Hepatocyte (in vitro differentiated cells): Measurements from ENCODE around the gene NKPD1. TPM values are rescaled to one million over a fixed set of nuclear protein-coding genes. Genes with fewer than 3 reads are reported as not detected.

Source experiments
- DNase-seq: peaks from one replicate; pipeline ENCODE4 v3.0.0-alpha.2; 2016; ENCODE audit warnings: low spot score
- H2AFZ ChIP-seq: fragments of 200-600 bp; sonication (generic); 2 replicates; pipeline ENCODE4 v1.6.0; 2016; ENCODE audit warnings: antibody characterized with exemption, mild to moderate bottlenecking
- H3K27ac ChIP-seq: fragments of 200-600 bp; sonication (generic); 2 replicates; pipeline ENCODE4 v1.5.1; 2016; ENCODE audit warnings: mild to moderate bottlenecking
- H3K27me3 ChIP-seq: fragments of 200-600 bp; sonication (generic); 2 replicates; pipeline ENCODE4 v1.6.1; 2016
- H3K36me3 ChIP-seq: fragments of 200-600 bp; sonication (generic); replicated peaks from 2 replicates; pipeline ENCODE4 v1.5.1; 2016; ENCODE audit warnings: low read depth; ENCODE audit not compliant: insufficient read depth
- H3K4me1 ChIP-seq: fragments of 200-600 bp; sonication (generic); 2 replicates; pipeline ENCODE4 v1.5.1; 2016; ENCODE audit warnings: mild to moderate bottlenecking, moderate library complexity; ENCODE audit not compliant: insufficient read depth
- H3K4me2 ChIP-seq: fragments of 200-600 bp; sonication (generic); 2 replicates; pipeline ENCODE4 v1.6.0; 2016
- H3K4me3 ChIP-seq: fragments of 200-600 bp; sonication (generic); 2 replicates; pipeline ENCODE4 v1.5.1; 2016; ENCODE audit warnings: mild to moderate bottlenecking
- H3K79me2 ChIP-seq: fragments of 200-600 bp; sonication (generic); 2 replicates; pipeline ENCODE4 v1.6.0; 2017; ENCODE audit warnings: mild to moderate bottlenecking
- H3K9me2 ChIP-seq: fragments of 200-600 bp; sonication (generic); replicated peaks from 2 replicates; pipeline ENCODE4 v1.6.0; 2017; ENCODE audit warnings: mild to moderate bottlenecking; ENCODE audit not compliant: insufficient read depth
- H3K9me3 ChIP-seq: fragments of 200-600 bp; sonication (generic); 2 replicates; pipeline ENCODE4 v1.5.1; 2016; ENCODE audit warnings: low read depth, mild to moderate bottlenecking
- H4K20me1 ChIP-seq: fragments of 200-600 bp; sonication (generic); 2 replicates; pipeline ENCODE4 v1.6.0; 2016; ENCODE audit warnings: mild to moderate bottlenecking; ENCODE audit not compliant: insufficient read depth, poor library complexity, severe bottlenecking
- EZH2 ChIP-seq: fragments of 200-600 bp; sonication (generic); IDR thresholded peaks from 2 replicates; pipeline ENCODE4 v1.6.1; 2016; ENCODE audit warnings: antibody characterized with exemption, mild to moderate bottlenecking, borderline replicate concordance
- EZH2phosphoT487 ChIP-seq: fragments of 200-600 bp; sonication (generic); IDR thresholded peaks from one replicate; pipeline ENCODE4 v1.6.1; 2018; ENCODE audit warnings: antibody characterized with exemption, mild to moderate bottlenecking, low read depth, moderate library complexity; ENCODE audit not compliant: unreplicated experiment, severe bottlenecking
- WGBS: methylation state at CpG from one replicate; pipeline ENCODE4 v1.1.6; 2016; ENCODE audit warnings: low lambda C conversion rate; ENCODE audit errors: missing lambda C conversion rate; 5-methylcytosine and 5-hydroxymethylcytosine counted together
- polyA plus RNA-seq: library from polyadenylated mRNA; unstranded; fragments of >200 nt; fragmentation: Nextera tagmentation; extraction: Ambion mirVana; gene quantifications from 2 replicates; pipeline ENCODE4 v1.2.1, GENCODE V29; 2016
- total RNA-seq: library from RNA; depleted of rRNA; stranded (reverse); fragments of >200 nt; gene quantifications from 2 replicates; pipeline ENCODE4 v1.2.3, GENCODE V29; 2014
- TF ChIP-seq, protein P1 (sequence below): fragments of 200-600 bp; sonication (generic); IDR thresholded peaks from 2 replicates; pipeline ENCODE4 v1.5.1; 2016; ENCODE audit warnings: antibody characterized with exemption, mild to moderate bottlenecking; ENCODE audit not compliant: poor library complexity

The NKPD1 gene, protein sequence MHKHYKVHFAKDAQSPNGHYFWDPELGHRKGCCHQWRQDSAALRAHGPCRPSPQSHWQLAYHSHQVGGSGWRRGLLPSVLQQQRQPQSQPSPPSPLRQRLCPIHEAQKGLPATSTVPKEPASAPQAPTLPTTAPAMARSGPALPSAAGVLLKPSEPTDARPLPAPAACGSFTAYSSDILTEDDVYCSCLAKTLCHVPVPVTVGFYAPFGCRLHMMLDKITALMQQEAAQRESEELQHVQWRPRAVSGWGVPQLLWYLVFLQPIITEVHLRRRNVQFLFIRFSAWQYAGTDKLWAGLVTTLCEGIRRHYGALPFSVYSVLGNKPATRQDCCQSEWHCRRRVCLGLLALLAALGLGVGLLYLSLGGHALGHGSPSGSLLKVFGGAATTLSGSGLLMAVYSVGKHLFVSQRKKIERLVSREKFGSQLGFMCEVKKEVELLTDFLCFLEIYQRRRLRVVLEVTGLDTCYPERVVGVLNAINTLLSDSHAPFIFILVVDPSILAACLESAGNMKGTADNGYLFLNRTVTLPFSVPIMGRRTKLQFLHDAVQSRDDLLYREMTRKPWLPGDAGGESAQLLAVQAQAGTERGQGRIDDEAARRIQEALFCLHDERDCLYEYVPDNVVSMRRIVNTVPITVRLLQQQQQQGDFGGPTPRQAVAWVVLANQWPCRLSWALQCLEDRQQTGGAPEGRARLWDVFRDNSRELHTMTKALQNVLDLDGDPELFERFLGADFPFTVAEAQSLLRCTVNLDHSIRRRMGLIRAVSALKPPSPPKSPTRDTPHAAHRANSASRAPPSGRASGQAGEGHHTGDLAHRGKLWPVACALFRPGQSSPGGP
- total RNA-seq (0.08 and 0.27 TPM in 2 replicates), polyA plus RNA-seq (0.50 and 0.60 TPM in 2 replicates)

DNA sequence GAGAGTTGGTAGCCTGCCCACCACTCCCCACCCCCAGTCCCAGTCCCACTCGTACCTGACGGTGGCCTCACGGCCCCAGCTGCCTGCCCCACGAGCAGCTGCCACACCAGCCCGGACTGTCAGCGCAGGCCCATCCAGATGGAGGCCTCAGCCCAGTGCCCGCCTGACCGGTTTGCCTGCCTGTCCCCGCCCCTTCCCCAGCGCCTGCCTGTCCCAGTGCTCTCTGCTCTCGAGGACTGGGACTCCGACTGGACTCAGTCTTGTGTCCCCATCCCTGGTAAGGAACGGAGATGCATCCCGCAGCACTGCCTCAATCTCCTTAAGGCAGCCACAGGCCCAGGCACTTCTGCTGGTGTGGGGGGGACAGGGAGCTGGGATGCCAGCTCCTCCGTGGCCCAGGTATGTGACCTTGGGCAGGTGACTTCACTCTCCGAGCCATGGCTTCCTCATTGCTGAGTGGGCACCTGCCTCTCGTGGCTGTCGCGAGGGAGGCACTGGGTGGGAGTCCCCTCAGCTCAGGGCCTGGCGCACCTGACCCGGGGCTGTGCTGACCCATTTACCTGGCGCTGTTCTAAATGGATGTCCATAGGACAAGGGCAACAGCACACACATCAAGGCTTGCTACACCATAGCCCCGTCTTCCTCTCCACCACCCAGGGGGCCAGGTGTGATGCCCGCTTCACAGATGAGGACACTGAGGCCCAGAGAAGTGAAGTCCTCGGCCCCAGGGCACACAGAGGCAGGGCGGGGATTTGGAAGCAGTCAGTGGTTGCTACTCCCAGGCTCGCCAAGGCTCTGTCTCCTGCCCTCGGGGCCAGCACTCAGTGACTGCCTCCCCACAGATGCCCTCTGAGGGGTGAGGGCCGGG lies at the start of gene NKPD1:
Gene NKPD1 (minus strand): TSS at position 113 of the 868 bp plus-strand sequence. CDS start 832 bp downstream, outside the sequence.
- Histone ChIP-seq H3K36me3 (no peaks in the 10 kb centered on the region), H3K27me3 (no peaks in the 10 kb centered on the region), H2AFZ (no peak within 1 kb of the TSS), H4K20me1 (no peaks in the 10 kb centered on the region), H3K4me2 (no peak within 1 kb of the TSS), H3K4me1 (peaks cover 9% of the 10 kb centered on the region), H3K27ac (no peak within 1 kb of the TSS), H3K79me2 (no peaks in the 10 kb centered on the region), H3K9me2 (no peaks in the 10 kb centered on the region), H3K9me3 (no peaks in the 10 kb centered on the region), H3K4me3 (no peak within 1 kb of the TSS)
- 51% methylated on average over 28 of the region's 29 CpGs for WGBS
- peak; percentile 76 for DNase-seq
- no peak for TF ChIP-seq EZH2
- TF ChIP-seq, protein P1, sequence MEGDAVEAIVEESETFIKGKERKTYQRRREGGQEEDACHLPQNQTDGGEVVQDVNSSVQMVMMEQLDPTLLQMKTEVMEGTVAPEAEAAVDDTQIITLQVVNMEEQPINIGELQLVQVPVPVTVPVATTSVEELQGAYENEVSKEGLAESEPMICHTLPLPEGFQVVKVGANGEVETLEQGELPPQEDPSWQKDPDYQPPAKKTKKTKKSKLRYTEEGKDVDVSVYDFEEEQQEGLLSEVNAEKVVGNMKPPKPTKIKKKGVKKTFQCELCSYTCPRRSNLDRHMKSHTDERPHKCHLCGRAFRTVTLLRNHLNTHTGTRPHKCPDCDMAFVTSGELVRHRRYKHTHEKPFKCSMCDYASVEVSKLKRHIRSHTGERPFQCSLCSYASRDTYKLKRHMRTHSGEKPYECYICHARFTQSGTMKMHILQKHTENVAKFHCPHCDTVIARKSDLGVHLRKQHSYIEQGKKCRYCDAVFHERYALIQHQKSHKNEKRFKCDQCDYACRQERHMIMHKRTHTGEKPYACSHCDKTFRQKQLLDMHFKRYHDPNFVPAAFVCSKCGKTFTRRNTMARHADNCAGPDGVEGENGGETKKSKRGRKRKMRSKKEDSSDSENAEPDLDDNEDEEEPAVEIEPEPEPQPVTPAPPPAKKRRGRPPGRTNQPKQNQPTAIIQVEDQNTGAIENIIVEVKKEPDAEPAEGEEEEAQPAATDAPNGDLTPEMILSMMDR: no peak
- no peak for TF ChIP-seq EZH2phosphoT487

DNA sequence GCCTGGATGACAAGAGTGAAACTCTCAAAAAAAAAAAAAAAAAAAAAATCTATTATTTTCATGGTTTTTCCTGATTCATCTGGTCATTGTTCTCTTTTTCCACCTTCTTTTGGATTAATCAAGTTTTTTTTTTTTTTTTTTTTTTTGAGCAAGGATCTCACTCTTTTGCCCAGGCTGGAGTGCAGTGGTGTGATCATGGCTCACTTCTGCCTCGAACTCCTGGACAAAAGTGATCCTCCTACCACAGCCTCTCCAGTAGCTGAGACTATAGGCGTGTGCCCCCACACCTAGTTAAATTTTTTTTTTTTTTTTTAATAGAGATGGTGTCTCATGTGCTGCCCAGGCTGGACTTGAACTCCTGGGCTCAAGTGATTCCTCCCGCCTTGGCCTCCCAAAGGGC lies 45.5 kb upstream of the NKPD1 start:
- H3K27me3 ChIP-seq: no peaks in the 10 kb centered on the region
- no peak overlapping the region for H3K4me2 ChIP-seq
- no peak for DNase-seq
- no peaks in the 10 kb centered on the region for H3K9me2 ChIP-seq
- H3K27ac ChIP-seq: no peak overlapping the region
- H3K9me3 ChIP-seq: no peaks in the 10 kb centered on the region
- WGBS: 78% methylated on average over 3 of the region's 3 CpGs
- no peak overlapping the region for H3K4me3 ChIP-seq
- H3K36me3 ChIP-seq: no peaks in the 10 kb centered on the region
- no peaks in the 10 kb centered on the region for H3K79me2 ChIP-seq
- no peaks in the 10 kb centered on the region for H3K4me1 ChIP-seq
- no peak for TF ChIP-seq EZH2phosphoT487
- TF ChIP-seq, protein P1: no peak
- no peak for TF ChIP-seq EZH2
- H4K20me1 ChIP-seq: no peaks in the 10 kb centered on the region
- no peak overlapping the region for H2AFZ ChIP-seq

DNA sequence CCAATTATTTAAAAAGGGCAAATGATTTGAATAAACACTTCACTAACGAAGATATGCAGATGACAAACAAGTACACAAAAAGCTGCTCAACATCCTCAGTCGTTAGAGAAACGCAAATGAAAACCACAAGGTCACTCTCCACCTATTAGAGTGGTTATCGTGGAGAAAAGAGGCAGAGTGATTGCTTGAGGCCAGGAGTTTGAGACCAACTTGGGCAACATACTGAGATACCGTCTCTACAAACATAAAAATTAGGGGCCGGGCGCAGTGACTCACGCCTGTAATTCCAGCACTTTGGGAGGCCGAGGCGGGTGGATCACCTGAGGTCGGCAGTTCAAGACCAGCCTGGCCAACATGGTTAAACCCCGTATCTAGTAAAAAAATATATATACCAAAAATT lies 45.0 kb upstream of the NKPD1 start:
- Histone ChIP-seq H3K36me3 (no peaks in the 10 kb centered on the region), H3K4me2 (no peak overlapping the region), H3K4me1 (no peaks in the 10 kb centered on the region), H3K4me3 (no peak overlapping the region), H3K27ac (no peak overlapping the region), H3K9me2 (no peaks in the 10 kb centered on the region), H4K20me1 (no peaks in the 10 kb centered on the region), H3K79me2 (no peaks in the 10 kb centered on the region), H3K27me3 (no peaks in the 10 kb centered on the region), H3K9me3 (no peaks in the 10 kb centered on the region), H2AFZ (no peak overlapping the region)
- WGBS: 77% methylated on average over 12 of the region's 12 CpGs
- DNase-seq: no peak
- no peak for TF ChIP-seq EZH2
- no peak for TF ChIP-seq EZH2phosphoT487
- TF ChIP-seq, protein P1: no peak
